ENCODE results near the gene CDC37L1. TPM values are rescaled to one million over a fixed set of nuclear protein-coding genes. Genes with fewer than 3 reads are reported as not detected.

Gene CDC37L1
- total and polyA plus RNA-seq, 9 of the 15 experiments (the other 6 are each of a cell fraction or from before 2014, with no cell fraction given) = 1.5 to 7.9 (median 6.0) TPM

- 24% methylated on average over 3 of the region's 3 CpGs for WGBS (ENCODE audit: insufficient coverage, low coverage, missing lambda C conversion rate)
- BruUV-seq (replicated peaks) = no TSS peak
- H3K9me3 ChIP-seq (replicated peaks; ENCODE audit: control insufficient read depth, insufficient read depth, low read depth, low read length) = no peaks in the 10 kb centered on the region
- peaks cover 4% of the 10 kb centered on the region in 2 experiments; a peak in 1 of 5 replicates for H3K4me1 ChIP-seq (replicated peaks in 1 of 2; ENCODE audit: control insufficient read depth in 2 of 2, insufficient read depth in 2 of 2, low read length in 2 of 2)
- ChIA-PET CTCF (ENCODE audit: low intra/inter-chr PET ratio) (no interaction called here), POLR2A (interaction anchor here (0.6 to 1.0 kb wide), 3 partner anchors 8 to 94 kb away, joined by 3 to 5 read pairs (median 3); no protein-coding TSS in a partner anchor)
- H3K4me3 ChIP-seq = no peak overlapping the region
- ATAC-seq (peak; percentile 95), DNase-seq (ENCODE audit: extremely low read depth in 1 of 4, low spot score in 3 of 4) (peak in 1 of 4 experiments; percentile 50), FAIRE-seq (peak; percentile 94)
- H3K27me3 ChIP-seq (ENCODE audit: control insufficient read depth in 2 of 2, insufficient read depth in 2 of 2, low read length in 2 of 2) = no peaks in the 10 kb centered on the region
- no peaks in the 10 kb centered on the region for H3K9me1 ChIP-seq (ENCODE audit: control insufficient read depth, insufficient read depth, low read length)
- H4K20me1 ChIP-seq (replicated peaks; ENCODE audit: control insufficient read depth, insufficient read depth, low read length) = no peaks in the 10 kb centered on the region
- H3K79me2 ChIP-seq (ENCODE audit: control insufficient read depth, insufficient read depth, low read length) = no peaks in the 10 kb centered on the region
- no peak overlapping the region for H3K9ac ChIP-seq (ENCODE audit: insufficient read depth in 1 of 2, low read depth in 2 of 2, low read length in 2 of 2)
- no peak overlapping the region for H2AFZ ChIP-seq (ENCODE audit: low read depth, low read length)
- peak overlapping the region; percentile 47; the same call in 1 of the 3 replicates for H3K27ac ChIP-seq (ENCODE audit: extremely low read depth, low read depth, low read length)
- intact Hi-C loops (cut with micrococcal nuclease) = no loop called here
- in situ Hi-C loops (cut with MboI) = no loop called here
- H3K4me2 ChIP-seq (ENCODE audit: insufficient read depth, low read length) = peak overlapping the region; percentile 19; the same call in 1 of the 2 replicates
- H3K36me3 ChIP-seq (ENCODE audit: control insufficient read depth, insufficient read depth, low read length) = peaks cover 65% of the 10 kb centered on the region
- TF ChIP-seq ZNF316 (IDR thresholded peaks at IDR 0.05) (0 out of 2 replicates have a peak, but pooled peaks have one; percentile 16), EP300 (IDR thresholded peaks at IDR 0.05; ENCODE audit: low read length) (peak; percentile 41), BRD4 (IDR thresholded peaks at IDR 0.05) (no peak), JUND (IDR thresholded peaks at IDR 0.05; ENCODE audit: borderline replicate concordance, low read depth, low read length) (peak; percentile 37; the same call in 1 of the 2 replicates), JUND (tag; IDR thresholded peaks at IDR 0.05; ENCODE audit: borderline replicate concordance, low read depth, low read length) (peak; percentile 28; the same call in 1 of the 3 replicates), ARID1B (IDR thresholded peaks at IDR 0.05) (peak; percentile 76), DPF2 (IDR thresholded peaks at IDR 0.05) (peak; percentile 84), NFRKB (IDR thresholded peaks at IDR 0.05; ENCODE audit: low read depth) (no peak), NFE2 (IDR thresholded peaks at IDR 0.05; ENCODE audit: low read depth) (peak; percentile 65; the same call in 1 of the 2 replicates), ZNF586 (CRISPR knock-in tag; conservative IDR thresholded peaks at IDR 0.05) (no peak), CEBPB (tag; IDR thresholded peaks at IDR 0.05) (peak; percentile 91), ATF3 (IDR thresholded peaks at IDR 0.05) (peak; percentile 65), ATF3 (CRISPR knock-in tag; conservative IDR thresholded peaks at IDR 0.05) (no peak), ZNF592 (IDR thresholded peaks at IDR 0.05) (0 out of 2 replicates have a peak, but pooled peaks have one; percentile 25), NFIC (IDR thresholded peaks at IDR 0.05) (no peak), PHF20 (IDR thresholded peaks at IDR 0.05; ENCODE audit: partially characterized antibody) (no peak), BHLHE40 (IDR thresholded peaks at IDR 0.05; ENCODE audit: low read length) (0 out of 2 replicates have a peak, but pooled peaks have one; percentile 8), ZSCAN32 (CRISPR knock-in tag; IDR thresholded peaks at IDR 0.05) (no peak), CEBPG (CRISPR knock-in tag; IDR thresholded peaks at IDR 0.05) (peak; percentile 78), CEBPG (tag; conservative IDR thresholded peaks at IDR 0.05 in 1 of 2, IDR thresholded peaks at IDR 0.05 in 1 of 2) (peak; percentile 62 to 82)
These were observed 20.7 kb downstream of the CDC37L1 start for GRCh38 chr9:4700091-4700490.
